ENCODE measurements around the gene KREMEN2. TPM values are rescaled to one million over a fixed set of nuclear protein-coding genes. Genes with fewer than 3 reads are reported as not detected.

KREMEN2 gene
- total and polyA plus RNA-seq, 2 of the 13 experiments (the other 11 are each of a cell fraction or from before 2014, with no cell fraction given): 0.48 to 1.2 TPM

- TF ChIP-seq HNF1A (IDR thresholded peaks at IDR 0.05; ENCODE audit: low read depth) (no peak), HNF1A (CRISPR knock-in tag; IDR thresholded peaks at IDR 0.05; ENCODE audit: borderline replicate concordance) (peak; percentile 74; the same call in 1 of the 2 replicates), REPIN1 (CRISPR knock-in tag; IDR thresholded peaks at IDR 0.05; ENCODE audit: borderline replicate concordance, low read depth) (peak; percentile 56; the same call in 1 of the 2 replicates), ZNF724P (CRISPR knock-in tag; IDR thresholded peaks at IDR 0.05; ENCODE audit: borderline replicate concordance) (peak; percentile 87; the same call in 1 of the 2 replicates), RBAK (CRISPR knock-in tag; IDR thresholded peaks at IDR 0.05) (no peak), TARDBP (CRISPR knock-in tag; IDR thresholded peaks at IDR 0.05) (peak; percentile 54; the same call in 1 of the 2 replicates), ZFYVE20 (CRISPR knock-in tag; IDR thresholded peaks at IDR 0.05; ENCODE audit: borderline replicate concordance, low read depth) (peak; percentile 80; the same call in 1 of the 2 replicates), DZIP1 (CRISPR knock-in tag; IDR thresholded peaks at IDR 0.05) (peak; percentile 75; the same call in 1 of the 2 replicates), RAD51 (IDR thresholded peaks at IDR 0.05; ENCODE audit: borderline replicate concordance) (no peak), ARID3A (IDR thresholded peaks at IDR 0.05; ENCODE audit: low read depth, low read length) (no peak), PLRG1 (conservative IDR thresholded peaks at IDR 0.05) (no peak), SNAPC2 (CRISPR knock-in tag; IDR thresholded peaks at IDR 0.05) (peak; percentile 95), TCF12 (IDR thresholded peaks at IDR 0.05) (no peak), TCF12 (CRISPR knock-in tag; IDR thresholded peaks at IDR 0.05) (peak; percentile 74; the same call in 1 of the 2 replicates), ZNF773 (CRISPR knock-in tag; IDR thresholded peaks at IDR 0.05; ENCODE audit: borderline replicate concordance) (peak; percentile 73; the same call in 1 of the 2 replicates), ZNF766 (CRISPR knock-in tag; IDR thresholded peaks at IDR 0.05; ENCODE audit: borderline replicate concordance) (peak; percentile 77; the same call in 1 of the 2 replicates), ZNF644 (CRISPR knock-in tag; IDR thresholded peaks at IDR 0.05; ENCODE audit: low read depth) (peak; percentile 24; the same call in 1 of the 2 replicates), EP300 (IDR thresholded peaks at IDR 0.05; ENCODE audit: low read depth in 2 of 2, low read length in 2 of 2) (peak in 1 of 2 experiments; percentile 28; a peak in 1 of 4 replicates), EP300 (CRISPR knock-in tag; IDR thresholded peaks at IDR 0.05; ENCODE audit: borderline replicate concordance) (peak; percentile 56; the same call in 1 of the 2 replicates), ZNF841 (CRISPR knock-in tag; IDR thresholded peaks at IDR 0.05; ENCODE audit: borderline replicate concordance) (no peak; the same call in 1 of the 2 replicates), MEF2D (CRISPR knock-in tag; IDR thresholded peaks at IDR 0.05) (peak; percentile 96)
Observed at GRCh38 chr16:2968738-2969544, 4.9 kb downstream of the KREMEN2 start, which contains the start of gene PAQR4 (continued).

All from HepG2 (cell line).